Endothelial cell of umbilical vein (primary cell): ENCODE data around the gene NRXN3. TPM values are rescaled to one million over a fixed set of nuclear protein-coding genes. Genes with fewer than 3 reads are reported as not detected.

Source experiments
- BruUV-seq: library from RNA; stranded (reverse); fragments of 400-500 nt; replicated peaks from 2 replicates; lab custom pipeline; 2021; lab: Mats Ljungman, UMichigan
- CTCF ChIA-PET: fragments of 300-600, 350-600 bp; sonication (Branson Sonifier 250); formaldehyde crosslinking; loops from one replicate; lab custom pipeline; 2021; ENCODE audit warnings: antibody characterized with exemption, inconsistent platforms; lab: Charles Lee
- POLR2A ChIA-PET: fragments of 300-600, 350-600 bp; sonication (Branson Sonifier 250); formaldehyde crosslinking; loops from one replicate; lab custom pipeline; 2021; ENCODE audit warnings: antibody characterized with exemption, inconsistent platforms; lab: Charles Lee
- DNase-seq: peaks from one replicate; pipeline ENCODE4 v3.0.0-alpha.2; 2011; ENCODE audit warnings: low read depth, low spot score
- FAIRE-seq: peaks from 2 replicates; lab custom pipeline; 2011; peaks lifted over from hg19 to GRCh38; lab: Jason Lieb, UNC
- H2AFZ ChIP-seq: 2 replicates; pipeline ENCODE4 v1.6.0; 2012; ENCODE audit warnings: low read depth, low read length, control low read depth, inconsistent platforms
- H3K27ac ChIP-seq: 2 replicates; pipeline ENCODE4 v1.5.1; 2011; ENCODE audit warnings: low read depth, mild to moderate bottlenecking, control low read depth, low read length, moderate library complexity; ENCODE audit not compliant: insufficient read depth
- H3K27me3 ChIP-seq, 2 experiments: 2 replicates each; pipeline versions ENCODE4 v1.6.0 to v1.6.1; 2011; ENCODE audit warnings: low read length in 2 of 2, mixed read lengths in 1 of 2; ENCODE audit not compliant: control insufficient read depth in 2 of 2, insufficient read depth in 2 of 2
- H3K36me3 ChIP-seq, 2 experiments: 2 replicates in 1 of 2; 3 replicates in 1 of 2; pipeline ENCODE4 v1.5.1; 2011; ENCODE audit warnings: low read length in 2 of 2, mild to moderate bottlenecking in 1 of 2, moderate library complexity in 1 of 2; ENCODE audit not compliant: control insufficient read depth in 2 of 2, insufficient read depth in 2 of 2; ENCODE audit errors: extremely low read depth in 1 of 2
- H3K4me1 ChIP-seq: 3 replicates; pipeline ENCODE4 v1.5.1; 2011; ENCODE audit warnings: mild to moderate bottlenecking, low read length; ENCODE audit not compliant: control insufficient read depth, insufficient read depth; ENCODE audit errors: extremely low read depth
- H3K4me2 ChIP-seq: 2 replicates; pipeline ENCODE4 v1.6.1; 2011; ENCODE audit warnings: low read length, control low read depth, mixed read lengths; ENCODE audit not compliant: insufficient read depth
- H3K4me3 ChIP-seq, 3 experiments: fragments of 200-600 bp in 1 of 3; sonication (generic), shearing (Covaris generic) in 1 of 3; replicated peaks in 1 of 3; 2 replicates each; pipeline ENCODE4 v1.5.1; 2011 to 2016; ENCODE audit warnings: control low read depth in 3 of 3, low read length in 3 of 3, mild to moderate bottlenecking in 2 of 3, inconsistent platforms in 1 of 3, low read depth in 1 of 3, moderate library complexity in 1 of 3; ENCODE audit not compliant: insufficient read depth in 1 of 3
- H3K79me2 ChIP-seq: 2 replicates; pipeline ENCODE4 v1.6.0; 2012; ENCODE audit warnings: low read length, inconsistent platforms; ENCODE audit not compliant: control insufficient read depth, insufficient read depth
- H3K9ac ChIP-seq: replicated peaks from 2 replicates; pipeline ENCODE3; 2011; ENCODE audit warnings: low read length, control low read depth; ENCODE audit not compliant: insufficient read depth; ENCODE audit errors: extremely low read depth
- H3K9me1 ChIP-seq: replicated peaks from 3 replicates; pipeline ENCODE4 v1.6.0; 2011; ENCODE audit warnings: mild to moderate bottlenecking, low read length; ENCODE audit not compliant: control insufficient read depth, insufficient read depth; ENCODE audit errors: extremely low read depth
- H3K9me3 ChIP-seq: replicated peaks from 2 replicates; pipeline ENCODE4 v1.5.1; 2012; ENCODE audit warnings: low read length, inconsistent platforms; ENCODE audit not compliant: control insufficient read depth, insufficient read depth
- H4K20me1 ChIP-seq: replicated peaks from 2 replicates; pipeline ENCODE3; 2011; ENCODE audit warnings: mild to moderate bottlenecking, low read length; ENCODE audit not compliant: control insufficient read depth, insufficient read depth; ENCODE audit errors: extremely low read depth
- CTCF ChIP-seq, 2 donors: IDR thresholded peaks; 1 replicate in 1 of 2; 2 replicates in 1 of 2; pipeline ENCODE4 v1.5.1; 2011; ENCODE audit warnings: low read length in 2 of 2, mild to moderate bottlenecking in 2 of 2, moderate library complexity in 2 of 2, control low read depth in 1 of 2, inconsistent platforms in 1 of 2, low read depth in 1 of 2; ENCODE audit not compliant: insufficient read depth in 1 of 2; ENCODE audit errors: extremely low read depth in 1 of 2
- EZH2 ChIP-seq: IDR thresholded peaks from 2 replicates; pipeline ENCODE4 v1.6.1; 2012; ENCODE audit warnings: borderline replicate concordance, low read depth, mild to moderate bottlenecking, moderate library complexity, low read length, inconsistent platforms; ENCODE audit not compliant: severe bottlenecking
- FOS ChIP-seq: IDR thresholded peaks from 2 replicates; pipeline ENCODE4 v1.6.1; 2011; ENCODE audit warnings: mild to moderate bottlenecking, low read length, moderate library complexity, borderline replicate concordance; ENCODE audit not compliant: insufficient read depth
- GATA2 ChIP-seq: IDR thresholded peaks from 2 replicates; pipeline ENCODE4 v1.7.0; 2011; ENCODE audit warnings: low read depth, mild to moderate bottlenecking, moderate library complexity, mixed read lengths, low read length; ENCODE audit not compliant: insufficient read length, insufficient read depth
- MYC ChIP-seq: IDR thresholded peaks from one replicate; pipeline ENCODE4 v1.6.1; 2011; ENCODE audit warnings: mild to moderate bottlenecking, low read depth, low read length
- dilution Hi-C: fragments of 300-500 bp; cut with MboI; formaldehyde crosslinking; loops from one replicate; pipeline ENCODE4 v1.15.0; 2019; ENCODE audit warnings: low sequenced_read_pairs; ENCODE audit not compliant: extremely low pct_ligation_motif_present
- intact Hi-C: fragments of 100-400 bp; cut with micrococcal nuclease; formaldehyde crosslinking; loops from one replicate; pipeline ENCODE4 v1.10.0; 2022
- polyA plus RNA-seq, 4 experiments: library from polyadenylated mRNA; depleted of rRNA in 3 of 4; stranded (reverse) in 3 of 4; unstranded in 1 of 4; fragments of >200 nt; gene quantifications; 2 replicates each; pipeline versions ENCODE4 v1.2.1 to v1.2.3, GENCODE V29; 2011 to 2012; ENCODE audit warnings: missing spikeins in 1 of 4
- total RNA-seq: library from RNA; stranded (reverse); gene quantifications from 2 replicates; pipeline ENCODE4 v1.2.3, GENCODE V29; 2021
- TF ChIP-seq, protein P1 (sequence below): IDR thresholded peaks from 2 replicates; pipeline ENCODE4 v1.6.1; 2011; ENCODE audit not compliant: insufficient read depth, insufficient read length

Gene NRXN3
- total and polyA plus RNA-seq, 2 donors (not counting 3 experiments of a cell fraction or from before 2014, with no cell fraction given) = 0.72 to 4.2 TPM

GRCh38 chr14:78701246-78701645 is 531.1 kb downstream of the NRXN3 start:
- H3K27ac ChIP-seq = no peak overlapping the region
- H3K9me1 ChIP-seq = no peaks in the 10 kb centered on the region
- no peaks in the 10 kb centered on the region for H3K27me3 ChIP-seq
- dilution Hi-C loops = no loop called here
- intact Hi-C loops = loop anchor here (2.0 kb wide), 1 partner anchor 838 kb away; no protein-coding TSS in a partner anchor
- no peaks in the 10 kb centered on the region for H3K9me3 ChIP-seq
- no peaks in the 10 kb centered on the region for H3K36me3 ChIP-seq
- DNase-seq = no peak
- no peak overlapping the region for H3K9ac ChIP-seq
- TF ChIP-seq, protein P1, sequence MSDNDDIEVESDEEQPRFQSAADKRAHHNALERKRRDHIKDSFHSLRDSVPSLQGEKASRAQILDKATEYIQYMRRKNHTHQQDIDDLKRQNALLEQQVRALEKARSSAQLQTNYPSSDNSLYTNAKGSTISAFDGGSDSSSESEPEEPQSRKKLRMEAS = no peak
- no peak for TF ChIP-seq EZH2
- no peak for TF ChIP-seq CTCF (IDR thresholded peaks at IDR 0.05; ENCODE audit: extremely low read depth in 1 of 2, insufficient read depth in 1 of 2, low read depth in 1 of 2, low read length in 2 of 2)
- no peak for TF ChIP-seq FOS
- no peak for TF ChIP-seq GATA2
- ChIA-PET CTCF (no interaction called here), POLR2A (no interaction called here)
- no peak for FAIRE-seq
- H3K4me2 ChIP-seq = no peak overlapping the region
- H3K4me1 ChIP-seq = no peaks in the 10 kb centered on the region
- no peaks in the 10 kb centered on the region for H3K79me2 ChIP-seq
- no peak overlapping the region for H2AFZ ChIP-seq
- no peaks in the 10 kb centered on the region for H4K20me1 ChIP-seq
- no TSS peak for BruUV-seq
- no peak overlapping the region for H3K4me3 ChIP-seq

DNA sequence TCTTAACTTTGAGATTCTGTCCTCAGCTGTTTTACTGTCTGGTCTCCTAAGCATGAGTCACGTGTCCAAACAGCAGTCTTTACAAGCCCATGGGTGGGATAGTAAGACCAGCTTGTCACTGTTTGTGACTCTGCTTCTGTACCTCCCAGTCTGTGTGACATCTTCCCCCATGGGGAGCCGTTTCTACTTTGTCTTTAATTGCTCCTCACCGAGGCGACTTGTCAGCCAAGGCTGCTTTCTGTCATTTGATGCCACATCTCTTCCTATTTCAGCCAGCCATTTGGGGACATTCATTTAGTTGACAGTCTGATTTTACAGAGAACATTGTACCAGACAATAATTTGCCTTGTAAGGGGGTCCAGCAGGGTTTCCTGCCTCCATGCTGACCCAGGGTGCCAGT is 534.8 kb downstream of the NRXN3 start:
- dilution Hi-C loops = no loop called here
- Histone ChIP-seq H3K27me3 (no peaks in the 10 kb centered on the region), H3K4me2 (no peak overlapping the region), H3K9me3 (no peaks in the 10 kb centered on the region), H3K9ac (no peak overlapping the region), H3K27ac (no peak overlapping the region), H4K20me1 (no peaks in the 10 kb centered on the region), H2AFZ (no peak overlapping the region), H3K9me1 (no peaks in the 10 kb centered on the region), H3K4me1 (no peaks in the 10 kb centered on the region), H3K79me2 (no peaks in the 10 kb centered on the region), H3K4me3 (no peak overlapping the region), H3K36me3 (no peaks in the 10 kb centered on the region)
- DNase-seq = no peak
- ChIA-PET POLR2A (no interaction called here), CTCF (no interaction called here)
- TF ChIP-seq MYC = no peak
- TF ChIP-seq, protein P1 = no peak
- no TSS peak for BruUV-seq
- FAIRE-seq = no peak
- intact Hi-C loops = no loop called here
